SU-DHL-6 (cell line): Measurements from ENCODE around the gene PHAF1.

Experiments
- H2AFZ ChIP-seq: fragments of 200-600 bp; sonication (generic); 2 replicates; pipeline ENCODE4 v1.6.1; 2014; ENCODE audit warnings: low read depth, mild to moderate bottlenecking, moderate library complexity, mixed read lengths, antibody characterized with exemption, low read length; ENCODE audit not compliant: severe bottlenecking
- H3F3A ChIP-seq: fragments of 200-600 bp; shearing (Covaris generic); 2 replicates; pipeline ENCODE4 v1.6.0; 2016; ENCODE audit warnings: antibody characterized with exemption, mild to moderate bottlenecking; ENCODE audit not compliant: insufficient read depth
- H3K27ac ChIP-seq: fragments of 200-600 bp; sonication (generic); 2 replicates; pipeline ENCODE4 v1.5.1; 2016; ENCODE audit warnings: low read depth, mild to moderate bottlenecking, low read length, moderate library complexity, mixed read lengths
- H3K27me3 ChIP-seq: fragments of 200-600 bp; sonication (generic), shearing (Covaris generic); 2 replicates; pipeline ENCODE4 v1.6.0; 2014; ENCODE audit warnings: mild to moderate bottlenecking, low read length
- H3K36me3 ChIP-seq: fragments of 200-600 bp; sonication (generic); 2 replicates; pipeline ENCODE4 v1.6.1; 2014; ENCODE audit warnings: mild to moderate bottlenecking, low read length, mixed read lengths
- H3K4me2 ChIP-seq: fragments of 300-600, 200-600 bp; shearing (Covaris generic), sonication (generic); 2 replicates; pipeline ENCODE4 v1.6.0; 2014; ENCODE audit warnings: low read length, low read depth, mild to moderate bottlenecking; ENCODE audit not compliant: poor library complexity, severe bottlenecking
- H3K4me3 ChIP-seq: fragments of 200-600 bp; sonication (generic); 2 replicates; pipeline ENCODE4 v1.5.1; 2014; ENCODE audit warnings: antibody characterized with exemption, low read length, mild to moderate bottlenecking, mixed read lengths; ENCODE audit not compliant: insufficient read depth, poor library complexity, severe bottlenecking
- H3K79me2 ChIP-seq: fragments of 200-600 bp; sonication (generic); 2 replicates; pipeline ENCODE4 v1.6.1; 2014; ENCODE audit warnings: mild to moderate bottlenecking, low read length, moderate library complexity; ENCODE audit not compliant: insufficient read depth
- H3K9ac ChIP-seq: fragments of 200-600 bp; sonication (generic); 2 replicates; pipeline ENCODE4 v1.7.0; 2014; ENCODE audit warnings: mild to moderate bottlenecking, low read length
- H3K9me2 ChIP-seq: fragments of 200-600 bp; sonication (generic); replicated peaks from 2 replicates; pipeline ENCODE4 v1.6.1; 2014; ENCODE audit warnings: low read length; ENCODE audit not compliant: insufficient read depth
- H3K9me3 ChIP-seq: fragments of 200-600 bp; sonication (generic); 2 replicates; pipeline ENCODE4 v1.6.1; 2014; ENCODE audit warnings: low read length, mixed read lengths; ENCODE audit not compliant: insufficient read depth
- H4K20me1 ChIP-seq: fragments of 200-600 bp; sonication (generic); 2 replicates; pipeline ENCODE4 v1.6.1; 2014; ENCODE audit warnings: low read depth, mild to moderate bottlenecking, antibody characterized with exemption, low read length, moderate library complexity, mixed read lengths
- EZH2phosphoT487 ChIP-seq: fragments of 200-600 bp; sonication (generic), shearing (Covaris generic); conservative IDR thresholded peaks from 2 replicates; pipeline ENCODE4 v1.6.1; 2018; ENCODE audit warnings: mild to moderate bottlenecking, antibody characterized with exemption, low read length, moderate library complexity, mixed read lengths
- TF ChIP-seq, protein P1 (sequence below): fragments of 200-600 bp; sonication (generic); IDR thresholded peaks from one replicate; pipeline ENCODE4 v1.5.1; 2017; ENCODE audit warnings: antibody characterized with exemption, mild to moderate bottlenecking, low read length, moderate library complexity; ENCODE audit not compliant: insufficient read depth, poor library complexity, severe bottlenecking

PHAF1 gene

DNA sequence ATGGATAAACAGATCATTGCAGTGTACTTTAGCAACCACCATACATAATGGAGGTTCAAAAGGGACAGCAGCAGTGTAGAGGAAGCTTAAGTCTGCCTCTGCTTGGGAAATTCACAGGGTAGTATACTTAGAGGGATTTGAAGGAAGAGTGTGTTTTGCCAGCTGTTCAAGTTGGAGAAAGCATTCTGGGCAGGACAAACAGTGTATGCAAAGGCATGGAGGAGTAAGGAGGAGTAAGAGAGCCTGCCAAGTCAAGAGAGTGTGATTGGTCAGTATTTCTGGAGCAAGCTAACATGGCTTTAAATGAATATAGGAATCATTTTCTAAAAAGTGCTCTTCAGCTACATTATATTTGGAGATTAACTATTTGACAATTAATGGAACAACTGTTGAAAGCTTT lies 22.9 kb upstream of the PHAF1 start:
- H3K9me3 ChIP-seq = no peaks in the 10 kb centered on the region
- no peak overlapping the region for H3K4me2 ChIP-seq
- H2AFZ ChIP-seq = no peak overlapping the region
- no peaks in the 10 kb centered on the region for H4K20me1 ChIP-seq
- peaks cover 13% of the 10 kb centered on the region; the same call in 1 of the 2 replicates for H3K36me3 ChIP-seq
- no peak overlapping the region for H3K27ac ChIP-seq
- no peak overlapping the region for H3K4me3 ChIP-seq
- no peak overlapping the region for H3K9ac ChIP-seq
- no peaks in the 10 kb centered on the region for H3K9me2 ChIP-seq
- H3K79me2 ChIP-seq = peaks cover 11% of the 10 kb centered on the region; the same call in 1 of the 2 replicates
- TF ChIP-seq EZH2phosphoT487 = no peak
- TF ChIP-seq, protein P1, sequence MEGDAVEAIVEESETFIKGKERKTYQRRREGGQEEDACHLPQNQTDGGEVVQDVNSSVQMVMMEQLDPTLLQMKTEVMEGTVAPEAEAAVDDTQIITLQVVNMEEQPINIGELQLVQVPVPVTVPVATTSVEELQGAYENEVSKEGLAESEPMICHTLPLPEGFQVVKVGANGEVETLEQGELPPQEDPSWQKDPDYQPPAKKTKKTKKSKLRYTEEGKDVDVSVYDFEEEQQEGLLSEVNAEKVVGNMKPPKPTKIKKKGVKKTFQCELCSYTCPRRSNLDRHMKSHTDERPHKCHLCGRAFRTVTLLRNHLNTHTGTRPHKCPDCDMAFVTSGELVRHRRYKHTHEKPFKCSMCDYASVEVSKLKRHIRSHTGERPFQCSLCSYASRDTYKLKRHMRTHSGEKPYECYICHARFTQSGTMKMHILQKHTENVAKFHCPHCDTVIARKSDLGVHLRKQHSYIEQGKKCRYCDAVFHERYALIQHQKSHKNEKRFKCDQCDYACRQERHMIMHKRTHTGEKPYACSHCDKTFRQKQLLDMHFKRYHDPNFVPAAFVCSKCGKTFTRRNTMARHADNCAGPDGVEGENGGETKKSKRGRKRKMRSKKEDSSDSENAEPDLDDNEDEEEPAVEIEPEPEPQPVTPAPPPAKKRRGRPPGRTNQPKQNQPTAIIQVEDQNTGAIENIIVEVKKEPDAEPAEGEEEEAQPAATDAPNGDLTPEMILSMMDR = no peak
- H3F3A ChIP-seq = peaks cover 18% of the 10 kb centered on the region; the same call in 1 of the 2 replicates
- no peaks in the 10 kb centered on the region for H3K27me3 ChIP-seq

DNA sequence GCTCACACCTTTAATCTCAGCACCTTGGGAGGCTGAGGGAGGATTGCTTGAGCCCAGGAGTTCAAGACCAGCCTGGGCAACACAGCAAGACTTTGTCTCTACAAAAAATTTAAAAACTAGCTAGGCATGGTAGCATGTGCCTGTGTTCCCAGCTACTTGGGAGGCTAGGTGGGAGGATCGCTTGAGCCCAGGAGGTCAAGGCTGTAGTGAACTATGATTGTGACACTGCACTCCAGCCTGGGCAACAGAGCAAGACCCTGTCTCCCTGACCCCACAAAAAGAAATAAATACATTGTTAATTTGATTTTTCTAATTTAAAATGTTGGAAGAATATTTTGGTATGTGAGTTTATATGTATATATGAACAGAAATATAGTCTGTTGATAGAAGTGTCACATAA lies 22.4 kb upstream of the PHAF1 start:
- Histone ChIP-seq H3K9me2 (no peaks in the 10 kb centered on the region), H3K9ac (no peak overlapping the region), H3K9me3 (no peaks in the 10 kb centered on the region), H3K27me3 (no peaks in the 10 kb centered on the region), H3K4me2 (no peak overlapping the region), H2AFZ (no peak overlapping the region), H4K20me1 (no peaks in the 10 kb centered on the region), H3F3A (peaks cover 15% of the 10 kb centered on the region; the same call in 1 of the 2 replicates), H3K4me3 (no peak overlapping the region), H3K27ac (no peak overlapping the region), H3K79me2 (peaks cover 11% of the 10 kb centered on the region; the same call in 1 of the 2 replicates), H3K36me3 (peaks cover 13% of the 10 kb centered on the region; the same call in 1 of the 2 replicates)
- no peak for TF ChIP-seq EZH2phosphoT487
- TF ChIP-seq, protein P1 = no peak

DNA sequence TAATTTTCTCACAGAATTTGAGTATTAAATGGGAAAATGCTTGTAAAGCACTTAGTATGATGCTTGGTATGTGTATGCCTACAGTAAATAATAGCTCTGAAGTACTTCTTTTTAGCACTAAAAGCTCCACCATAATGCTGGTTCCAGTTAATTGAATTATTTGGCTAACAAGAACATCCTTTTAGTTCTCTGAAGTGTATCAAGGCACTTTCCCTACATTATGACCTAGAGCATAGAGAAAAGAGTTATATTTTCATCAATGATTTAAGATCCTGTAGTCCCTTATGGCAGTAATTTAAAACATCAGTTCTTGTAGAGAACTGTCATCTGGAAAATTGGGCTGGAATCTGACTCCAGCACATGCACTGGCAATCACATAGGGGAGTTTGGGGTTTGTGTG lies 21.9 kb upstream of the PHAF1 start:
- H3K9me3 ChIP-seq = no peaks in the 10 kb centered on the region
- no peaks in the 10 kb centered on the region for H3K9me2 ChIP-seq
- peaks cover 13% of the 10 kb centered on the region; the same call in 1 of the 2 replicates for H3K36me3 ChIP-seq
- H3K4me3 ChIP-seq = no peak overlapping the region
- no peaks in the 10 kb centered on the region for H3K27me3 ChIP-seq
- no peaks in the 10 kb centered on the region for H4K20me1 ChIP-seq
- peaks cover 10% of the 10 kb centered on the region; the same call in 1 of the 2 replicates for H3F3A ChIP-seq
- peaks cover 11% of the 10 kb centered on the region; the same call in 1 of the 2 replicates for H3K79me2 ChIP-seq
- H2AFZ ChIP-seq = no peak overlapping the region
- no peak for TF ChIP-seq EZH2phosphoT487
- TF ChIP-seq, protein P1 = no peak
- H3K4me2 ChIP-seq = no peak overlapping the region
- no peak overlapping the region for H3K27ac ChIP-seq
- no peak overlapping the region for H3K9ac ChIP-seq
